NCI-H526 (cell line): ENCODE data around the gene SH3BP2.

Experiments used
- DNase-seq, 2 experiments: peaks; one replicate each; lab custom pipeline; 2025; lab: John Stamatoyannopoulos, UW

Gene SH3BP2

DNA sequence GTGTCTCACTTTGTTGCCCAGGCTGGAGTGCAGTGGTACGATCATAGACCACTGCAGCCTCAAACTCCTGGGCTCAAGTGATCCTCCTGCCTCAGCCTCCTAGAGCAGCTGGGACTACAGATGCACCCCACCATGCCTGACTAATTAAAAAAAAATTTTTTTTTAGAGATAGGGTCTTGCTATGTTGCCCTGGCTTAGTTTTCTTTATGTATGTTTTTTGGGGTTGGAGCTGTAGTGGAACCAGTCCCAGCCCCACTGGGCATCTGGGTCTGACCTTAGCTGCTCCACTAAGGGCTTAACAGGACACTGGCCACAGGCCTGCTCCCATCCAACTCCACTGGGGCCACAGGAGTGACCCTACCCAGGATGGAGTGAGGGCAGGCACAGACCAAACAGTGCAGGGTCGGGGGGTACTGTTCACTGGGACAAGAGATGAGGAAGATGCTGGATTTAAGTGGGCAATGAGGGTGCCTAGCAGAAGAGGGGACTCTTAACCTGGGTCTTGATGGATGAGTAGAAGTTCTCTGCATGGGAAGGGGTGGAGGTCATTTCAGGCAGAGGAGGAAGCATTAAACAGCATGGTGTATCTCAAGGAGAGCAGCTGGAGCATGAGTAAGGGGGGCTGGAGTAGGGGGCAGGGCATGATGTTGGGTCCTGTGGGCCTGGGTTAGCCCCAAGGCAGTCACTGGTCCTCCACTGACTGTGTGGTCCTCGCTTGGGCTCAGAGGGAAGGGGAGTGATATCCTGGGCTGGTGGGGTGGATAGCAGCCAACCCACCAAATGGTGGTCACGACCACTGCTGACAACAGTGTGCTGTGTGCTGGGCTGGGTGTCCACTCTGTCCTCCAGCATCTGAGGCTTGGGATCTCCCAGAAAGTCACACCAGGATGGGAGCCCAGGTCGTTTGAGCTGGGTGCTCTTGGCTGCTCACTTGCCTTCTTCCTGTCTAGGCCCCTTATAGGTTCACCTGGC lies 26.6 kb downstream of the SH3BP2 start:
- no peak for DNase-seq

DNA sequence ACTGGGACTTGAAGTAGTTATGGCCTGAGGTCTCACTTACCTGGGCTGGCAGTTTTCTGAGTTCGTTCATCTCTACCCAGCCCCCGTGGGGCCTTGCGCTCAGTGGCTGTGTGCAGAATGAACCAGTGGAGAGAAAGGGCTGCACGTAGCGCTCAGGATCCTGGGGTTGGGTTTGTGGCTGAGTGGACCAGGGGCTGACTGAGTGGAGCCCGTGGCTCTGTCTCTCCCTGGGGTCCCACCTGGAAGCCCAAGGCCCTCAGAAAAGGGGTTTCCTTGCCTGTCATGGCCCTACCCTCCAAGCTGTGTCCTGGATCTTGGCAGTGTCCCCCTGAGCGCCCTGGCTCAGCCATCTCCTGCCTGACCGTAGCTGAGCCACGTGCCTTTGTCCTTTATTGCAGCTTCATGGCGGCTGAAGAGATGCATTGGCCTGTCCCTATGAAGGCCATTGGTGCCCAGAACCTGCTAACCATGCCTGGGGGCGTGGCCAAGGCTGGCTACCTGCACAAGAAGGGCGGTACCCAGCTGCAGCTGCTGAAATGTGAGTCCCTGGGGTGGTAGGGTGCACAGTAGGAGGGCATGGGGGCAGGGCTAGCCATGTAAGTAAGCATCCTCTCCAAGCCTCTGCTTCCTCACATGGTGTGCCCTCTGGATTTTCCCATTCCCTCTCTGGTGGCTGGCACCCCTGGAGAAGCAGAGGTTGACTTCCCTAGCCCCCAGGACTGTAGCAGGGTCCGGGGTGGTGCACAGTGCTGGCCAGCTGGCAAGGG lies 27.5 kb downstream of the SH3BP2 start:
- peak in 1 of 2 experiments; percentile 32 for DNase-seq

DNA sequence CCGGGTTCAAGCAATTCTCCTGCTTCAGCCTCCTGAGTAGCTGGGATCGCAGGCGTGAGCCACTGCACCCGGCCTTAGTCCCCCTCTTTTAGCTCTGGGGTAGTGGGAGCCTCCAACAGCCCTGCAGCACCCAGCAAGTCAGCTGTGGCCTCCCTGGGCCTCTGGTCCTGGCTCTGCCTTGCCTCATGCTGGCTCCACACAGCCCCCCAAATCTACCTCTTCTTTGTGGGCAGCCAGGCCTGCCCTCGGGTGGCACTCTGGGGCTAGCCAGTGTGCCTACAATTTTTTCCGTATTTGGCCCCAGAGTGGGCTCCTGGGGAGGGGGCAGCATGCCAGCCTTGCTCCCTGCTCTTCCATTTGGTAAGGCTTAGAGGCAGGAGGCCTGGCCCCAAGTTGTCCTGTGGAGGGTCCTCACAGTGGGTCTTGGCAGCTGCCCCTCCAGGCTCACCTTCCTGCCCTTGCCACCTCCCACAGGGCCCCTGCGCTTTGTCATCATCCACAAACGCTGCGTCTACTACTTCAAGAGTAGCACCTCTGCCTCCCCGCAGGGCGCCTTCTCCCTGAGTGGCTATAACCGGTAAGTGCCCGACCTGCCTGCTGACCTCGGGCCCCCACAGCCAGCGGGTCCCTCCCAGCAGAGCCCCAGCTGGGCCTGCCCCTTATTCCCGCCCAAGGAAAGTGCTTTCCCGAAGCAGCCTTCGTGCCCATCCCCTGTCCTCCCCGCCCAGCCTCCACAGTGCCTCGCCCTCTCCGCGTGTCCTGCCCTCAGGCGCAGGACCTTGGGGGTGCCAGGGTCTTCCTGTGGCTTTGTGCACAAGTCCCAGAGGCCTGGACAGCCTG lies 29.8 kb downstream of the SH3BP2 start:
- no peak for DNase-seq

DNA sequence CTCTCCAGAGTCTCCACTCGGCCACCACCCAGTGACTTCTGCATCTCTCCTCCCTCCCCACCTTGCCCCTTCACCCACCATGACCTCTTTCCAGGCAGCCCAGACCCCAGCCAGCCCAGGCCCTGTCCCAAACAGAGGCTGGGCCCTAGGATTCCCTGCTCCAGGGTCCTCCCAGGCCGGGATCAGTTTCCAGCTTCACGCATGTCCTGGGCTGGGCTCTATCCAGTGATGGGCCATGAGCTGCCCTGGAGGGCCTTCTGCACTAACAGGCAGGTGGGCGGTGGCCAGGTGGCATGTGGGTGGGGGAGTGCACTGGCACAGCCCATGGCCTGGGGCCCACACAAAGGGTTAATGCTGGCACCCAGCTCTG lies 30.4 kb downstream of the SH3BP2 start:
- DNase-seq = no peak

DNA sequence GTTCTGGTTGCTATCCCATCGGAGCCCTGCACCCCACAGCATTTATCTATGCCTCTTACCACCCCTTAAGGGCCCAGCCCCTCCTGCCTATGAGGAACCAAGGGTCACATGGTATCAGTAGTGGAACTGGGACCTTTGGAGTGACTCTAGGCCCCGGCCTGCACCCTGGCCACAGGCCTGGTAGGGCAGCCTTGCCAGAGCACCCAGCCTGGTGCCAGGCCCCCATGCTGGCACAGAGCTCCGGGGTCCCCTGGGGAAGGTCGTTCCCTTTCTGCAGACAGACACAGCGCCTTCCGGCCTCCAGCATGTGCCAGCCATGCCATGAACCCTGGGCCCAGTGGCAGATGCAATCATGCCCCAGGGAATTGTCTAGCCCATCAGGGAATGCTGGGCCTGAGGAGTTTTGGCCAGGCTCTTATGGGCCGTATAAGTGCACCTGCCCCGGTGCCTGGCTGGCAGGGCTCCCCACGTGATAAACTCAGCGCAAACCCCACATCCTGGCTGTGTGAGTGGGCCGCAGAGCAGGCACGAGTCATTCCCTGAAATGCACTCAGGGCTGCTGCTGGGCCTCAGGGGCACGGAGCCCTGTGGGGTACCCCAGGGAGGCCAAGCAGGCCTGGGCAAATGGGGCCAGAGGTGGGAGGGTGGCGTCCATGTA lies 30.9 kb downstream of the SH3BP2 start:
- no peak for DNase-seq

DNA sequence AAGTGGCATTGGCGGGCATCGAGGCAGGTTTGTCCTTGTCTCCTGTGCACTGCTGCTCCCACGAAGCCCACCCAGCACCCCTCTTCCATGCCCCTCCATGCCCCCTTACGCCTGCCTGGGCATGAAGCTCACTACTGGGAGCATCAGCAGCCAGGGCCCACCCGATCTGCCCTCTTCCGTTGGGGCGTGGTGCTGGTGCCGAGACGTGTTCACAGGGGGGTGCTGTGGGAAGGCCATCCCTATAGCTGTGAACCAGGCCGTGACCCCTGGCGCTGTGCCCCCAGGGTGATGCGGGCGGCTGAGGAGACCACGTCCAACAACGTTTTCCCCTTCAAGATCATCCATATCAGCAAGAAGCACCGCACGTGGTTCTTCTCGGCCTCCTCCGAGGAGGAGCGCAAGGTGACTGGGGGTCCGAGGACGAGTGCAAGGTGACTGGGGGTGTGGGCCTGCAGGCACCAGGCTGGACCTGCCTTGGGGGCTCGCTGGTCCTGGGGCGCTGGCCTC lies 31.5 kb downstream of the SH3BP2 start:
- DNase-seq = no peak

DNA sequence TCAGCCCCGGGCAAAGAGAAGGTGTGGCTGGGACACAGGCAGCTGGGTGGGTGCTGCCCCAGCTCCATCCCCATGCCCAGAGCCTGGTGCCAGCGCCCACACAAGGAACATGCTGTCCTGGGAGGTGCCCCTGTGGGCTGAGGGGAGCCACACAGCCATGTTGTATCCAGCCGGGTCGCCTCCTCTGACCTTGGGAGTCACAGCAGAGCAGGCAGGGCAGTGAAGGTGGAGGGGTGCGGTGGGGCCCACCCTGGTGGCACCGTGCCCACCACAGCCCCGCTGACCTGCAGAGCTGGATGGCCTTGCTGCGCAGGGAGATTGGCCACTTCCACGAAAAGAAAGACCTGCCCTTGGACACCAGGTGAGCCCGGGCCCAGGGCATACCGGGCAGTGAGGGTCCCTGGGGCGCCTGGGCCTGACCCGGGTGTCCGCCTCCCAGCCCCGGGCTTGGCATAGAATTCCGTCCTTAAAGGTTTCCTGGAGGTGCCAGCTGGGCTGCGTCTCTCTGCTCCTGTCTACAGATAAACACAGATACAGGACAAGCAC lies 32.0 kb downstream of the SH3BP2 start:
- no peak for DNase-seq

DNA sequence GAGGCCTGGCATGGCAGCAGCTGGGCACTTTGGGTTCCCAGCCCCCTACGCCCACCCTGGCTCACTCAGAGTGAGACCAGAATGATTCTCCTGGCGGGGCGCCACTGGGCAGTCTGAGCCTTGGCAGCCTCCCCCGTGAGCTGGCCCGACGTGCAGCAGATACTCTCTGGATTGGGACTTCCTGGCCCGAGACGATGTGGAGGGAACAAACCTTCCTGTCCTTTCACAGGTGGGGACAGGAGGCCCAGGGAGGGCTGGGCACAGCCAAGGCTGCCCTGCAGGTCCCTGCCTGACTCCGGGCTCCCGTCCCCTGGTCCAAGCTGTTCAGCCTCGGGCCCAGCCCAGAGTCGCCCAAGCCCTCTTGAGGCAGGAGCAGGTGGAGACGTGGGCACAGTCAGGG lies 32.9 kb downstream of the SH3BP2 start:
- DNase-seq = no peak

DNA sequence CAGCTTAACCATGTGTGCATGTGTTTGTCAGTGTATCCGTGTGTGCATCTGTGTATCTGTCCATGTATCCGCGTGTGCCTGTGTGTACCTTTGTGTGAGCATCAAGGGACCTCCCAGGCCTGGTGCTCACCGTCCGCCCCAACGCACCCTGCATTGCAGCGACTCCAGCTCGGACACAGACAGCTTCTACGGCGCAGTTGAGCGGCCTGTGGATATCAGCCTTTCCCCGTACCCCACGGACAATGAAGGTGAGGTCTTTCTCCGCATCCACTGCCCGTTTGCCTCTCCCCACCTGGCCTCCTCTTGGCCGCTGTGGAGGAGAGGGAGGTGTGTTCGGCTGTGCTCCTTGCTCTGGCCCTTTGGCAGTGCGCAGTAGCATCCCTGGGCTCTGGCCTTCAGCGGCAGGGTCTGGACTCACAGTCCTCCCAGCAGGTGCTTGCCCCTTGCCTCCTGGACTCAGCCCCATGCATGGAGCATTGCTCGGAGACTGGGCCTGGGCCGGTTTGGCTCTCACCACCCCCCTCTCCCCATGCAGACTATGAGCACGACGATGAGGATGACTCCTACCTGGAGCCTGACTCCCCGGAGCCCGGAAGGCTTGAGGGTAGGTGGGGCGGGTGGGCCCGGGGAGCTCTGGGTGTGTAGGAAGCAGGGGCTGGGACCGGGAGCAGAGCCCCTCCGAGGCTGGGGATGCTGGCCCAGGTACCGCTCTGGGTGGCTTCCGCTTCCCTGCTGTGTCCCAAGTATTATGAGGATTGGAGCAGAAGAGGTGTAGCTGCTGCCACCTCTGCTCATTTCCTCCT lies 34.4 kb downstream of the SH3BP2 start:
- DNase-seq = no peak

DNA sequence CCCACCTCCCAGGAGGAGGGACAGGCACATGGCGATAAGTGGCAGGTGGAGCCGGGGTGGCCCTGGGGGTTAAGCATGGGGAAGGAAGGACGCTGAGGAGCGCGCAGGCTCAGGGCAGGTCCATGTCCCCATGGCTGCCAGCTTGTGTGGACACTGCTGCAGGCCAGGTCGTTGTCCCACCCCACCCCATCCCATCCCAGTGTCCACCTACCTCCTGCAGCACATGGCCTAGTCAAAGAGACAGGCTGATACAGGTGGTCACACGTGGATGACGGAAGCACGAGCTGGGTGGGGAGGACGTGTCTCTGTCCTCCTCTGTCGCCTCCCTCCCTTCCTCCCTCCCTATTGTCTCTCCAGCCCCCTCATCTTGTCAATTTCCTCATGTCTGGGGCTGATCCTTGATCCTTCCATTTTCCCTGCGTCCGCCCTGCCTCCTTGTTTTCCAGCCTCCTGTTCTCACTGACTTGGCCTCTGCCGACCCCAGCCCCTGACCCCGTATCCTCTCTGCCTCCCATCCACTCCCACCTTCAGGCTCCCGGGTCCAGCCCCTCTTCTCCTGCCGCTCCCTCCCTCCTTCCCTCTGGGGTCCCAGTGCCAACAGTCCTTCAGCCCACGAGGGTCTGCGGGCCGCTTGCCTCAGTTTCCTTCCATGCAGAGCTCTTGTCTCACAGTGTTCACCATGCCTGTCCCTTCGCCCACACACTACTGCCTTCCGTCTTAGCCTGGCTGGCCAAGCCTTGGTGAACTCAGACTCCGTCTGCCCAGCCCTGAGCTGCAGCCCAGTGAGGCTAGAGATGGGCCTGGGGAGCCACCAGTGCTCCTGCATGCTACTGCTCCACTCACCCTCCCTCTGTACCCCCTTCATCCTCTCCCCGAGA lies 35.2 kb downstream of the SH3BP2 start:
- DNase-seq = no peak

DNA sequence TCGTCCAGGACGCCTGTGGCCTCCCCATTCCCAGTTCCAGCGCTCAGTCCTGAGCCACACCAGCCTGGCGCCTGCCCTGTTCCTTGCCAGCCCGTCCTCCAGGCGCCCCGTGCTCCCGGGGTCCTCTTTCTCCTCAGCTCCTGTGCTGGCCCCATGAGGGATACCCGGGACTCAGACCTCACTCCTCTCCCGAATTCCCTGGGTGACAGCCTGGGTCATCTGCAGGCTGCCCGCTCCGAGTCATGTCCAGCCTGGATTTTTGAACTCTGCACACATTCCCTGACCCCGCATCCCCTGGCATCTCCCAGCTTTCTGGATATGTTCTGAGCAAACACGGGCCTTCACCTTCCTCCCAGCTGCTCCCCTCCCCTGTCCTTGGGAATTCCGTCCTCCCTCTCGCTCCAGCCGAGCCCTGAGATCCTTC lies 35.9 kb downstream of the SH3BP2 start:
- DNase-seq = no peak

DNA sequence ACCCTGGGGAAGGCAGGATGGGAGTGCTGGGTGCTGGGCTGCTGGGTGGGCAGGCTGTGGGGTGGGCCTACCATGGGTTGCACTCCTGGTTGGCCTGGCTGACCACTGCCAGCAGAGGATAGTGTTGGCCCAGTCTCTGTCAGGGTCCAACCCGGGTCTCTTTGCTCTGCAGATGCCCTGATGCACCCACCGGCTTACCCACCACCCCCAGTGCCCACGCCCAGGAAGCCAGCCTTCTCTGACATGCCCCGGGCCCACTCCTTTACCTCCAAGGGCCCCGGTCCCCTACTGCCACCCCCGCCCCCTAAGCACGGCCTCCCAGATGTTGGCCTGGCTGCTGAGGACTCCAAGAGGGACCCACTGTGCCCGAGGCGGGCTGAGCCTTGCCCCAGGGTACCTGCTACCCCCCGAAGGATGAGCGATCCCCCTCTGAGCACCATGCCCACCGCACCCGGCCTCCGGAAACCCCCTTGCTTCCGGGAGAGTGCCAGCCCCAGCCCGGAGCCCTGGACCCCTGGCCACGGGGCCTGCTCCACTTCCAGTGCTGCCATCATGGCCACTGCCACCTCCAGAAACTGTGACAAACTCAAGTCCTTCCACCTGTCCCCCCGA lies 36.5 kb downstream of the SH3BP2 start:
- no peak for DNase-seq

DNA sequence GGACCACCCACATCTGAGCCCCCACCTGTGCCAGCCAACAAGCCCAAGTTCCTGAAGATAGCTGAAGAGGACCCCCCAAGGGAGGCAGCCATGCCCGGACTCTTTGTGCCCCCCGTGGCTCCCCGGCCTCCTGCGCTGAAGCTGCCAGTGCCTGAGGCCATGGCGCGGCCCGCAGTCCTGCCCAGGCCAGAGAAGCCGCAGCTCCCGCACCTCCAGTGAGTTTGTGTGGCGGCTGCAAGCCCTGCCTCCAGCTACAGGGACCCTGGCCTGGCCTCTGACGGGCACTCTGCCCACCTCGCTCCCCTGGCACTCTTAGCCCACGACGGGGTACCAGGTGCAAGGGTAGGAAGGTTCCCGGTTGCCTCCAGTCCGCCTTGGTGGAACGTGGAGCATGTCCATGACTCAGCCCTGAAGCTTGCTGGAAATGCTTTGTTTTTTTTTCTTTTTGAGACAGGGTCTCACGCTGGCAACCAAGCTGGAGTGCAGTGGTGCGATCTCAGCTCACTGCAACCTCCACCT lies 37.1 kb downstream of the SH3BP2 start:
- DNase-seq = no peak

DNA sequence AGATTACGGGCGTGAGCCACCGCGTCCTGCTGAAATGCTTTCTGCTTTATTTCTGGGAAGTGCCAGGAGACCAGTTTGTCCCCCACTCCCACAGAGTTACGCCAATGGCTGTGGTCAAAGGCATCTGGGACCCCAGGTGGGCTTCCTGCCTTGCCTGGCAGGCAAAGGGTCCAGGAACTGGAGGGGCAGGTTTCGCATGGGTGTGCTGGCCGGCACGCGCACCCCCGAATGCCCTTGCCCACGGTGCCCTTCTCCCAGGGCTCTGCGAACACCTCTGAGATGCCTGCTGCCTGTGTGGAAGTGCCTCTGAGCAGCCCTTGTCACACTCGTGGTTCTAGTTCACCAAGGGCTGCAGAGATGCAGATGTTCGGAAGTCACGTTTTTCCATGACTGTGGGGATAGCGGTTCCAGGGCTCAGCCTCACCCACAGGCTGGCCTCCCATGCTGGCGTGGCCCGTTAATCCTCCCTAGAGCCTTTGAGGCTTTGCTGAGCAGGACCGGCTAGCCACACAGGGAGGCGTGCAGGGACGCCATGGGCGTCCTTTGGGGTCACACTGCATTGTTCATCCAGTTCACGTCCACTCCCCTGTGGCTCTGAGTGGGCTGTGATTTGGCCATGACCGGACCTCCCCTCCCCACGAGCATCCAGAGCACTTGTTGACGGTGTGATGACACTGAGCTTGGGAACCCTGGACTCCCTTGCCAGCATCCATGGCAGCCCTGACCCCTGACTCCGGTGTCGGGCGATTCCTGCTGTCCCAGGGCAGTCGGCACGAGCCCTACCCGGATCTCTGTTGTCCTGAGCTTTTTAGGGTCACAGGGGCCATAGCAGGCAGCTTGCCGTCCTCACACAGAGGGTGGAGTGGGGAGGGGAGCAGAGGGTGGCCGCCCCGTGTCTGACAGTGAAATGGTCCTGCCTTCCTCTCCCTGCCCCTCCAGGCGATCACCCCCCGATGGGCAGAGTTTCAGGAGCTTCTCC lies 38.0 kb downstream of the SH3BP2 start:
- DNase-seq = no peak

DNA sequence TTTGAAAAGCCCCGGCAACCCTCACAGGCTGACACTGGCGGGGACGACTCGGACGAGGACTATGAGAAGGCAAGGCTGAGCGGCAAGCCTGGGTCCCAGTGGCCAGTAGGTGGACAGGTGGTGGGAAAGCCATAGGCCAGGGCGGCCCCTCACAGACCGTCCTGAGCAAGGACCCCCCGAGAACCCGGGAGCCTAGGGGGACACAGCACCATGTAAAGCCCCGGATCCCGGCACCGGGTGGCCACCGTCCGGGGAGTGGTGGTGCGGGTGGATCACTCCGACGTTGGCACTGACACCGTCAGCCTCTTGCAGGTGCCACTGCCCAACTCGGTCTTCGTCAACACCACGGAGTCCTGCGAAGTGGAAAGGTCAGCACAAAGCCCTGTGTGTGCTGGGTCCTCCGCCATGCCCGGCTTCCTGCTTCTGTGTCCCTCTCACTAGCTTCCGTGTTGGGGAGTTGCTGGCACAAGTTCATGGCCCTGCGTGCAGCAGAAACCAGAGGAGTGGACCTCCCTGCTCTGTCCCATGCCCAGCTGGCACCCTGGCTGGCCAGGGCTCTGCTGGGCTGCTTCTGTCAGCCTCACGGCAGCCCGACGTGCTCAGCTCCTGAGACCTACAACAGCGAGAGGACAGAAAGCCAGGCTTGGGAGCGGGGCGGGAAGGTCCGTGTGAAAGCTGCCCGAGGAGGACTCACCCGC lies 38.9 kb downstream of the SH3BP2 start:
- DNase-seq = no peak

DNA sequence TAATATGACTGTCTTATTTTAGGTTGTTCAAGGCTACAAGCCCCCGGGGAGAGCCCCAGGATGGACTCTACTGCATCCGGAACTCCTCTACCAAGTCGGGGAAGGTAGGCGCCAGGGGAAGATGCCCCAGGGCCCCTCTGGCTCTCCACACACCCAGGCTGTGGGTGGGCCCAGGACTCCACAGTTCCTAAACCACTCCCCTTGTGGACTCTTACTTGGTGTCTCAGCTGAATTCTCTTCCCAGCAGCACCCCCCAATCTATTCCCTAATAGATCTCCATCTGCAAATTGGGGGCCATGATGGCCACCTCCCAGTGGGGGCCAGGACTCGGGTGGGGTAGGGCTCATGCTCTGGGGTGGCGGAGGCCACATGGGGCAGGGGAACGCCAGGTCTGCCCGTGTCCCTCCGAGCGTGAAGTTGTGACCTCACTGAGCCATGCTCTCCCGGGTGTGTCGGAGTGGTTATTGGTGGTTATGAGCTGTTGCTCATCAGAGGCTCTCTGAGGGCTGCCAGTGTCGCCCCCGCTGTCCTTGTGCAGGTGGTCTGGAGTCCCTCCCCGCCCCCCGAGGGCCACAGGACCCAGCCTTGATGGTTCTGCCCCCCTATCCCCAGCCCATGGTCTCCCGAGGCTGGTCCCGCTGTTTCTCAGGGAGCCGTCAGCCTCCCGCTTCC lies 39.6 kb downstream of the SH3BP2 start:
- DNase-seq = no peak
